ENCODE measurements around the gene FOXS1. TPM values are rescaled to one million over a fixed set of nuclear protein-coding genes. Genes with fewer than 3 reads are reported as not detected.

Gene FOXS1
- total and polyA plus RNA-seq, 4 donors: 1.4 to 3.2 (median 2.5) TPM

DNA sequence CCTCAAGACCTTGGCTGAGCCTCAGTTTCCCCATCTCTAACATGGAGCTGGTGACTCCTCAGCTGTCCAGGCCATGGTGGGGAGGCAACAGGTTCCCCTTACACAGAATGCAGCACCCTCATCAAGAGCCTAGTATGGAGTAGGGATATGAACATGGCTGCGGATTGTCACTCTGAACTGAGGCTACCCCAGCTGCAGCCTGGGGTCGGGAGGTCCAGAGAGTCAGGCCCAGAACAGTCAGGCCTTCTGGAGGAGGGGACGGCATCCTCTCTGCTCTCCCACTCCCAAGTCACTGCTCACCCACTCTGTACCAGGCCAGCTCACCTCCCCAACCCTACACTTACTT lies 1.4 kb upstream of the FOXS1 start:
- Histone ChIP-seq H3K9me3 (ENCODE audit: control insufficient read depth in 4 of 4, insufficient read depth in 3 of 4, low read length in 3 of 4) (no peaks in the 10 kb centered on the region), H3K36me3 (ENCODE audit: control insufficient read depth in 4 of 4, insufficient read depth in 4 of 4, low read length in 4 of 4) (no peaks in the 10 kb centered on the region), H3K27ac (ENCODE audit: low read depth in 1 of 2, low read length in 1 of 2) (no peak overlapping the region), H3K4me1 (ENCODE audit: control insufficient read depth in 5 of 5, insufficient read depth in 5 of 5, low read length in 5 of 5) (peaks cover 0 to 39% (median 17%) of the 10 kb centered on the region in 5 donors), H3K9ac (ENCODE audit: insufficient read depth in 1 of 2, low read length in 2 of 2) (no peak overlapping the region), H3K27me3 (ENCODE audit: control insufficient read depth in 3 of 3, insufficient read depth in 3 of 3, low read length in 2 of 3) (peaks cover 0 to 21% (median 6%) of the 10 kb centered on the region in 3 donors), H3K4me3 (no peak overlapping the region)
- WGBS, 2 donors: 68 to 69% methylated on average over 3 of the region's 3 CpGs
- DNase-seq: no peak
- TF ChIP-seq CTCF (IDR thresholded peaks at IDR 0.05; ENCODE audit: control extremely low read depth, extremely low read depth): no peak
- ATAC-seq (ENCODE audit: insufficient read depth, low FRiP score): no peak

- Histone ChIP-seq H3K4me3 (no peak overlapping the region), H3K9me3 (ENCODE audit: control insufficient read depth in 4 of 4, insufficient read depth in 3 of 4, low read length in 3 of 4) (no peaks in the 10 kb centered on the region), H3K4me1 (ENCODE audit: control insufficient read depth in 5 of 5, insufficient read depth in 5 of 5, low read length in 5 of 5) (peaks cover 0 to 51% (median 20%) of the 10 kb centered on the region in 5 donors), H3K9ac (ENCODE audit: insufficient read depth in 1 of 2, low read length in 2 of 2) (no peak overlapping the region), H3K27ac (ENCODE audit: low read depth in 1 of 2, low read length in 1 of 2) (peak overlapping the region; percentile 0 to 30), H3K27me3 (ENCODE audit: control insufficient read depth in 3 of 3, insufficient read depth in 3 of 3, low read length in 2 of 3) (peaks cover 0 to 8% (median 0%) of the 10 kb centered on the region in 3 donors), H3K36me3 (ENCODE audit: control insufficient read depth in 4 of 4, insufficient read depth in 4 of 4, low read length in 4 of 4) (no peaks in the 10 kb centered on the region)
- no peak for TF ChIP-seq CTCF (IDR thresholded peaks at IDR 0.05; ENCODE audit: control extremely low read depth, extremely low read depth)
- ATAC-seq (ENCODE audit: insufficient read depth, low FRiP score) (no peak), DNase-seq (no peak)
- 86 to 96% methylated on average over 28 of the region's 28 CpGs for WGBS, 2 donors
These were observed 586 bp downstream of the FOXS1 start for GRCh38 chr20:31844737-31845299.

- ATAC-seq (ENCODE audit: insufficient read depth, low FRiP score) (no peak), DNase-seq (no peak)
- no peak for TF ChIP-seq CTCF (IDR thresholded peaks at IDR 0.05; ENCODE audit: control extremely low read depth, extremely low read depth)
- Histone ChIP-seq H3K36me3 (ENCODE audit: control insufficient read depth in 4 of 4, insufficient read depth in 4 of 4, low read length in 4 of 4) (no peaks in the 10 kb centered on the region), H3K4me3 (no peak overlapping the region), H3K27ac (ENCODE audit: low read depth in 1 of 2, low read length in 1 of 2) (peak overlapping the region; percentile 2 to 55), H3K9me3 (ENCODE audit: control insufficient read depth in 4 of 4, insufficient read depth in 3 of 4, low read length in 3 of 4) (no peaks in the 10 kb centered on the region), H3K27me3 (ENCODE audit: control insufficient read depth in 3 of 3, insufficient read depth in 3 of 3, low read length in 2 of 3) (peaks cover 0 to 3% (median 0%) of the 10 kb centered on the region in 3 donors), H3K9ac (ENCODE audit: insufficient read depth in 1 of 2, low read length in 2 of 2) (no peak overlapping the region), H3K4me1 (ENCODE audit: control insufficient read depth in 5 of 5, insufficient read depth in 5 of 5, low read length in 5 of 5) (peaks cover 0 to 52% (median 20%) of the 10 kb centered on the region in 5 donors)
- WGBS, 2 donors: 84 to 88% methylated on average over 5 of the region's 5 CpGs
These were observed 1.5 kb downstream of the FOXS1 start for GRCh38 chr20:31843881-31844280.

DNA sequence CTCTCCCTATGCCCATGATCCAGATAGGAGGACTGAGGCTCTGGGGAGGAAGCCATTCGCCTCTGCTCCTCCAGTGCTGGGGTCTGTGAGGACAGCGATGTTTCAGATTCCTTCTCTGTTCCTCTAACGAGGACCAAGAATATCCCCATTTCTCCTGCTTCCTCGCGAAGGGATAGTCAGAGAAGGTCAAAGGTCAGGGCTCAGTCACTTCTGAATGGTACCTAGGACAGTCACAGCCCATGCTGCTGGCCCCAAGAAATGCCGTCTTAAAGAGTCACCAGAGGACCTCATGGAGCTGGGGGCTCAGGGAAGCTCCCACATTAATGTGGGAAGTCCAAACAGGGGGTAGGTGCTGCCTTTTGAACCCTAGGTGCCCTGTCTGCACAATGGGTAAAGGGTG lies 2.1 kb downstream of the FOXS1 start:
- ATAC-seq (ENCODE audit: insufficient read depth, low FRiP score) (no peak), DNase-seq (no peak)
- H3K36me3 ChIP-seq (ENCODE audit: control insufficient read depth in 4 of 4, insufficient read depth in 4 of 4, low read length in 4 of 4): no peaks in the 10 kb centered on the region
- no peak overlapping the region for H3K9ac ChIP-seq (ENCODE audit: insufficient read depth in 1 of 2, low read length in 2 of 2)
- WGBS, 2 donors: 81 to 84% methylated on average over 6 of the region's 6 CpGs
- peak overlapping the region; percentile 2 to 55 for H3K27ac ChIP-seq (ENCODE audit: low read depth in 1 of 2, low read length in 1 of 2)
- no peaks in the 10 kb centered on the region for H3K27me3 ChIP-seq (ENCODE audit: control insufficient read depth in 3 of 3, insufficient read depth in 3 of 3, low read length in 2 of 3)
- no peak for TF ChIP-seq CTCF (IDR thresholded peaks at IDR 0.05; ENCODE audit: control extremely low read depth, extremely low read depth)
- H3K4me3 ChIP-seq: no peak overlapping the region
- peaks cover 0 to 58% (median 20%) of the 10 kb centered on the region in 5 donors for H3K4me1 ChIP-seq (ENCODE audit: control insufficient read depth in 5 of 5, insufficient read depth in 5 of 5, low read length in 5 of 5)
- no peaks in the 10 kb centered on the region for H3K9me3 ChIP-seq (ENCODE audit: control insufficient read depth in 4 of 4, insufficient read depth in 3 of 4, low read length in 3 of 4)

Data from lung (tissue), 12 donors.